GM12878 (cell line): Measurements from ENCODE around the gene KDM2A. TPM values are rescaled to one million over a fixed set of nuclear protein-coding genes. Genes with fewer than 3 reads are reported as not detected.
A peak's percentile ranks its signal among the peaks of the same experiment; 100 is the strongest.

Source experiments
- ASH2L ChIP-seq: fragments of 300-600, 200-600 bp; sonication (generic); IDR thresholded peaks from 2 replicates; pipeline ENCODE4 v1.6.1; 2017; ENCODE audit warnings: low read depth, mild to moderate bottlenecking, borderline replicate concordance
- BCLAF1 ChIP-seq: fragments of 450-650 bp; IDR thresholded peaks from 2 replicates; pipeline ENCODE4 v1.6.1; 2017; ENCODE audit warnings: antibody characterized with exemption, mild to moderate bottlenecking, moderate library complexity
- BMI1 ChIP-seq: fragments of 450-650 bp; IDR thresholded peaks from 2 replicates; pipeline ENCODE4 v1.6.1; 2016; ENCODE audit warnings: mild to moderate bottlenecking, moderate library complexity, borderline replicate concordance
- CREB1 ChIP-seq: IDR thresholded peaks from 2 replicates; pipeline ENCODE4 v1.6.1; 2012; ENCODE audit warnings: low read depth, mild to moderate bottlenecking, inconsistent platforms
- KAT2A ChIP-seq: conservative IDR thresholded peaks from 2 replicates; pipeline ENCODE4 v1.6.1; 2011; ENCODE audit warnings: low read depth, low read length; ENCODE audit not compliant: control insufficient read depth
- RBBP5 ChIP-seq: fragments of 200-600 bp; sonication (generic); conservative IDR thresholded peaks from 2 replicates; pipeline ENCODE4 v1.6.1; 2016
- RELB ChIP-seq: fragments of 450-650 bp; IDR thresholded peaks from 2 replicates; pipeline ENCODE4 v1.6.1; 2017; ENCODE audit warnings: low read depth, mild to moderate bottlenecking, moderate library complexity
- REST ChIP-seq: IDR thresholded peaks from 2 replicates; pipeline ENCODE4 v1.6.1; 2012; ENCODE audit warnings: mild to moderate bottlenecking, low read depth, low read length
- SMARCA5 ChIP-seq: fragments of 450-650 bp; IDR thresholded peaks from 2 replicates; pipeline ENCODE4 v1.6.1; 2017; ENCODE audit warnings: mild to moderate bottlenecking
- SMC3 ChIP-seq: IDR thresholded peaks from 2 replicates; pipeline ENCODE4 v1.6.1; 2011; ENCODE audit warnings: low read length, improper control_type of control experiment, borderline replicate concordance
- SRF ChIP-seq, 2 experiments: IDR thresholded peaks; 2 replicates each; pipeline ENCODE4 v1.6.1; 2011; ENCODE audit warnings: low read depth in 2 of 2, low read length in 2 of 2, mild to moderate bottlenecking in 1 of 2, moderate library complexity in 1 of 2
- ZNF24 ChIP-seq: fragments of 450-650 bp; IDR thresholded peaks from 2 replicates; pipeline ENCODE4 v1.6.1; 2017; ENCODE audit warnings: antibody characterized with exemption, mild to moderate bottlenecking
- ZNF274 ChIP-seq: IDR thresholded peaks from one replicate; pipeline ENCODE4 v1.8.0; 2011; ENCODE audit not compliant: insufficient read length, insufficient read depth
- polyA plus RNA-seq, 11 experiments: library from polyadenylated mRNA; depleted of rRNA in 4 of 11; unstranded in 6 of 11; stranded (reverse) in 5 of 11; fragments of >200 nt; fragmentation: Nextera tagmentation in 4 of 11; fragmentation: Illumina TruSeq in 1 of 11; extraction: Ambion mirVana in 4 of 11; extraction: Trizol in 1 of 11; gene quantifications; 1 replicate in 1 of 11; 2 replicates in 10 of 11; pipeline versions ENCODE4 v1.2.1 to v1.2.3, GENCODE V29; 2011 to 2016; ENCODE audit warnings: inconsistent platforms in 2 of 11, missing spikeins in 2 of 11, low read depth in 1 of 11
- total RNA-seq, 4 experiments: library from RNA; depleted of rRNA in 3 of 4; stranded (reverse); fragments of >200 nt in 3 of 4; fragmentation: Illumina TruSeq in 1 of 4; extraction: Trizol in 1 of 4; gene quantifications; 2 replicates each; pipeline versions ENCODE4 v1.2.1 to v1.2.3, GENCODE V29; 2013 to 2021

The KDM2A gene
- total and polyA plus RNA-seq, 10 of the 15 experiments (the other 5 are each of a cell fraction or from before 2014, with no cell fraction given) = 10.5 to 69.3 (median 41.6) TPM

GRCh38 chr11:67268081-67268961 is 149.3 kb downstream of the KDM2A start (continued):
- TF ChIP-seq BCLAF1 (no peak), REST (no peak), SMARCA5 (peak; percentile 54; the same call in 1 of the 2 replicates), BMI1 (no peak), SMC3 (no peak; the same call in 1 of the 2 replicates), RELB (no peak; the same call in 1 of the 2 replicates), SRF (IDR thresholded peaks at IDR 0.05; ENCODE audit: low read depth in 2 of 2, low read length in 2 of 2) (0 out of 4 replicates have a peak, but pooled peaks of 1 of the 2 experiments have one; percentile 21), ASH2L (no peak), ZNF274 (no peak), ZNF24 (no peak), CREB1 (no peak), KAT2A (no peak), RBBP5 (no peak)
